B cell (primary cell): ENCODE data around the gene SMKR1. TPM values are rescaled to one million over a fixed set of nuclear protein-coding genes. Genes with fewer than 3 reads are reported as not detected.

Experiments used
- ATAC-seq: fragments of 200-7000 bp; cut with Tn5 transposase; one replicate; pipeline ENCODE4 v1.10.0; 2021; ENCODE audit warnings: low read depth, mild to moderate bottlenecking, moderate number of reproducible peaks, moderate library complexity
- CTCF ChIA-PET: fragments of 350-600 bp; sonication (Branson Sonifier 250); formaldehyde crosslinking; loops from one replicate; lab custom pipeline; 2021; ENCODE audit warnings: antibody characterized with exemption, inconsistent platforms; lab: Charles Lee
- POLR2A ChIA-PET: fragments of 350-600 bp; sonication (Branson Sonifier 250); formaldehyde crosslinking; loops from one replicate; lab custom pipeline; 2021; ENCODE audit warnings: antibody characterized with exemption; lab: Charles Lee
- DNase-seq: peaks from one replicate; pipeline ENCODE4 v3.0.0; 2013
- H2AFZ ChIP-seq: 2 replicates; pipeline ENCODE4 v1.6.1; 2012; ENCODE audit warnings: mild to moderate bottlenecking, low read depth, low read length; ENCODE audit not compliant: insufficient read depth, poor library complexity, severe bottlenecking
- H3K27ac ChIP-seq, 2 donors: 1 replicate in 1 of 2; 2 replicates in 1 of 2; pipeline ENCODE4 v1.5.1; 2012 to 2013; ENCODE audit warnings: low read length in 2 of 2, mild to moderate bottlenecking in 2 of 2, moderate library complexity in 1 of 2
- H3K27me3 ChIP-seq, 4 experiments: fragments of 200-600 bp in 1 of 4; sonication (generic) in 1 of 4; replicated peaks in 1 of 4; 1 replicate in 2 of 4; 2 replicates in 2 of 4; pipeline versions ENCODE4 v1.6.1 to v1.7.0; 2013 to 2016; ENCODE audit warnings: low read length in 3 of 4, mild to moderate bottlenecking in 2 of 4, mixed read lengths in 1 of 4, moderate library complexity in 1 of 4; ENCODE audit not compliant: insufficient read depth in 4 of 4, control insufficient read depth in 3 of 4; ENCODE audit errors: control extremely low read depth in 1 of 4
- H3K36me3 ChIP-seq, 2 experiments: replicated peaks in 1 of 2; 1 replicate in 1 of 2; 2 replicates in 1 of 2; pipeline versions ENCODE4 v1.6.1 to v1.7.1; 2013; ENCODE audit warnings: low read length in 1 of 2; ENCODE audit not compliant: insufficient read depth in 2 of 2, control insufficient read depth in 1 of 2; ENCODE audit errors: control extremely low read depth in 1 of 2, extremely low read depth in 1 of 2
- H3K4me1 ChIP-seq, 2 donors: fragments of 200-600 bp in 1 of 2; sonication (generic) in 1 of 2; 1 replicate in 1 of 2; 2 replicates in 1 of 2; pipeline versions ENCODE4 v1.5.1 to v1.6.1; 2013 to 2017; ENCODE audit warnings: low read length in 2 of 2; ENCODE audit not compliant: control insufficient read depth in 2 of 2, insufficient read depth in 2 of 2
- H3K4me2 ChIP-seq: replicated peaks from 2 replicates; pipeline ENCODE3; 2012; ENCODE audit warnings: mild to moderate bottlenecking, low read depth, low read length; ENCODE audit not compliant: poor library complexity, severe bottlenecking
- H3K4me3 ChIP-seq, 5 experiments: fragments of 200-600 bp in 1 of 5; sonication (generic) in 1 of 5; 1 replicate in 3 of 5; 2 replicates in 2 of 5; pipeline versions ENCODE4 v1.5.1 to v1.7.0; 2011 to 2016; ENCODE audit warnings: low read length in 4 of 5, mild to moderate bottlenecking in 4 of 5, low read depth in 2 of 5, control low read depth in 1 of 5, moderate library complexity in 1 of 5; ENCODE audit not compliant: insufficient read depth in 1 of 5; ENCODE audit errors: control extremely low read depth in 1 of 5, extremely low read depth in 1 of 5
- H3K79me2 ChIP-seq: fragments of 200-600 bp; sonication (generic); one replicate; pipeline ENCODE4 v1.6.0; 2016; ENCODE audit warnings: low read length; ENCODE audit not compliant: control insufficient read depth, insufficient read depth
- H3K9ac ChIP-seq: fragments of 200-600 bp; sonication (generic); 2 replicates; pipeline ENCODE4 v1.6.1; 2017; ENCODE audit warnings: mild to moderate bottlenecking, low read length, moderate library complexity
- H3K9me3 ChIP-seq, 3 donors: one replicate each; pipeline versions ENCODE4 v1.6.1 to v1.7.1; 2013; ENCODE audit warnings: low read length in 2 of 3; ENCODE audit not compliant: control insufficient read depth in 2 of 3, insufficient read depth in 1 of 3; ENCODE audit errors: control extremely low read depth in 1 of 3
- H4K20me1 ChIP-seq: 2 replicates; pipeline ENCODE4 v1.6.0; 2012; ENCODE audit warnings: mild to moderate bottlenecking, low read length; ENCODE audit not compliant: insufficient read depth, control insufficient read depth, poor library complexity, severe bottlenecking
- H3K27ac Mint-ChIP-seq: one replicate; pipeline ENCODE4 v1.8.0; 2021; ENCODE audit warnings: mixed read lengths
- H3K27me3 Mint-ChIP-seq: one replicate; pipeline ENCODE4 v1.8.0; 2021; ENCODE audit warnings: mixed read lengths
- H3K4me1 Mint-ChIP-seq: one replicate; pipeline ENCODE4 v1.8.0; 2021; ENCODE audit warnings: mixed read lengths
- H3K4me3 Mint-ChIP-seq: one replicate; pipeline ENCODE4 v1.8.0; 2021; ENCODE audit warnings: mixed read lengths
- H3K9me3 Mint-ChIP-seq: one replicate; pipeline ENCODE4 v1.8.0; 2022; ENCODE audit warnings: mixed read lengths; ENCODE audit not compliant: insufficient read depth
- CTCF ChIP-seq: fragments of 200-600 bp; IDR thresholded peaks from one replicate; pipeline ENCODE4 v1.8.0; 2022; ENCODE audit warnings: antibody characterized with exemption, mild to moderate bottlenecking
- EZH2 ChIP-seq: IDR thresholded peaks from 2 replicates; pipeline ENCODE4 v1.6.1; 2012; ENCODE audit warnings: borderline replicate concordance, low read depth, mild to moderate bottlenecking, moderate library complexity, low read length; ENCODE audit not compliant: insufficient read depth, poor library complexity, severe bottlenecking
- WGBS: methylation state at CpG from one replicate; pipeline ENCODE4 v1.1.5; 2013; ENCODE audit warnings: missing lambda C conversion rate; ENCODE audit not compliant: insufficient coverage; 5-methylcytosine and 5-hydroxymethylcytosine counted together
- intact Hi-C: fragments of 100-400 bp; cut with micrococcal nuclease; formaldehyde crosslinking; loops from one replicate; pipeline ENCODE4 v1.10.0; 2022
- polyA plus RNA-seq: library from polyadenylated mRNA; depleted of rRNA; stranded (reverse); fragments of >200 nt; gene quantifications from 2 replicates; pipeline ENCODE4 v1.2.3, GENCODE V29; 2012
- total RNA-seq, 2 donors: library from RNA; stranded (reverse); fragments of 120-200 nt in 1 of 2; gene quantifications; 1 replicate in 1 of 2; 2 replicates in 1 of 2; pipeline versions ENCODE4 v1.2.3 to v1.2.4, GENCODE V29; 2013 to 2022

Gene SMKR1
- total and polyA plus RNA-seq, 2 donors (not counting 1 experiment from before 2014, with no cell fraction given) = 0.58 to 2.9 TPM

DNA sequence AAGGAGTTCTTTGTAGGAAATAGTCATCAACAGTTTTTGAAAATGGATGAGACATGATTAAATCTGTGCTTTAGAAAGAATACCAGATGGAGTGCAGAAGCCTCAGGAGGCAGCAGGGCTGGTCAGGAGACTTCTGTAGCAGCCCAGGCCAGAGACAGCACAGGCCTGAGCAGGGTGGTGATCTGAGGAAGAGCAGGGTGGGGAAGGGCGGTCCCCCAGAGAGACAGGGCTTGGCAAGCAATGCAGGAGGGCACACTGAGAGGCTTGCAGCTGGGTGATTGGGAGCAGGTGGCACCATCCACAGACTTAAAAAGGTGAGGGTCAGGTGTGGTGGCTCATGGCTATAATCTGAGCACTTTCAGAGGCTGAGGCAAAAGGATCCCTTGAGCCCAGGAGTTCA, 4.3 kb upstream of the SMKR1 start:
- peaks cover 14 to 41% of the 10 kb centered on the region in 2 donors for H3K4me1 ChIP-seq
- TF ChIP-seq EZH2 (no peak), CTCF (no peak)
- no peak for DNase-seq
- H3K79me2 ChIP-seq = no peaks in the 10 kb centered on the region
- H3K27ac ChIP-seq = no peak overlapping the region
- POLR2A ChIA-PET = no interaction called here
- no peaks in the 10 kb centered on the region for H4K20me1 ChIP-seq
- H3K9ac ChIP-seq = no peak overlapping the region
- no peak overlapping the region for H3K4me2 ChIP-seq
- Mint-ChIP-seq H3K4me3 (no peak overlapping the region), H3K27me3 (no peaks in the 10 kb centered on the region), H3K4me1 (peaks cover 37% of the 10 kb centered on the region), H3K9me3 (no peaks in the 10 kb centered on the region), H3K27ac (no peak overlapping the region)
- no peak for ATAC-seq
- H3K9me3 ChIP-seq = no peaks in the 10 kb centered on the region
- H3K4me3 ChIP-seq = no peak overlapping the region
- intact Hi-C loops = no loop called here
- CTCF ChIA-PET = interaction anchor here (0.7 kb wide), 1 partner anchor 92 kb away, joined by 3 read pairs; no protein-coding TSS in a partner anchor
- H2AFZ ChIP-seq = no peak overlapping the region
- 100% methylated on average over 1 of the region's 1 CpG for WGBS
- H3K36me3 ChIP-seq = no peaks in the 10 kb centered on the region
- no peaks in the 10 kb centered on the region for H3K27me3 ChIP-seq

GRCh38 chr7:129499999-129500398, 2.3 kb upstream of the SMKR1 start:
- POLR2A ChIA-PET = no interaction called here
- peak overlapping the region; percentile 34 for H2AFZ ChIP-seq
- H3K4me1 ChIP-seq = peaks cover 14 to 32% of the 10 kb centered on the region in 2 donors
- H3K27ac ChIP-seq = peak overlapping the region; percentile 49 to 66
- Mint-ChIP-seq H3K4me3 (peak overlapping the region; percentile 80), H3K4me1 (peaks cover 29% of the 10 kb centered on the region), H3K27me3 (no peaks in the 10 kb centered on the region), H3K27ac (peak overlapping the region; percentile 80), H3K9me3 (no peaks in the 10 kb centered on the region)
- H4K20me1 ChIP-seq = no peaks in the 10 kb centered on the region
- WGBS = no CpG with 5 or more reads among the region's 6 CpGs
- H3K36me3 ChIP-seq = no peaks in the 10 kb centered on the region
- H3K79me2 ChIP-seq = no peaks in the 10 kb centered on the region
- no peaks in the 10 kb centered on the region for H3K27me3 ChIP-seq
- intact Hi-C loops = loop anchor here (5.0 kb wide), 3 partner anchors 68 to 1848 kb away; partner anchors contain the start of genes SND1 and STRIP2
- TF ChIP-seq EZH2 (no peak), CTCF (no peak)
- DNase-seq (peak; percentile 65), ATAC-seq (no peak)
- H3K4me3 ChIP-seq = no peak overlapping the region
- peak overlapping the region; percentile 38 for H3K4me2 ChIP-seq
- H3K9ac ChIP-seq = no peak overlapping the region
- no peaks in the 10 kb centered on the region for H3K9me3 ChIP-seq
- CTCF ChIA-PET = interaction anchor here (0.6 to 1.4 kb wide), 5 partner anchors 29 to 572 kb away, joined by 3 to 4 read pairs (median 3); no protein-coding TSS in a partner anchor
